ENCODE results near the gene GLI2.

Gene GLI2

GRCh38 chr2:120764991-120765677, 29.5 kb downstream of the GLI2 start:
- Mint-ChIP-seq H3K27ac (no peak overlapping the region), H3K4me3 (no peak overlapping the region), H3K4me1 (no peaks in the 10 kb centered on the region), H3K9me3 (no peaks in the 10 kb centered on the region), H3K36me3 (no peaks in the 10 kb centered on the region), H3K27me3 (peaks cover 19% of the 10 kb centered on the region)
- ATAC-seq, result no peak

- Mint-ChIP-seq H3K27ac (no peak overlapping the region), H3K4me1 (no peaks in the 10 kb centered on the region), H3K27me3 (peaks cover 15% of the 10 kb centered on the region), H3K4me3 (no peak overlapping the region), H3K9me3 (no peaks in the 10 kb centered on the region), H3K36me3 (no peaks in the 10 kb centered on the region)
- ATAC-seq, result no peak
These were observed 30.2 kb downstream of the GLI2 start for GRCh38 chr2:120765678-120766469.

DNA sequence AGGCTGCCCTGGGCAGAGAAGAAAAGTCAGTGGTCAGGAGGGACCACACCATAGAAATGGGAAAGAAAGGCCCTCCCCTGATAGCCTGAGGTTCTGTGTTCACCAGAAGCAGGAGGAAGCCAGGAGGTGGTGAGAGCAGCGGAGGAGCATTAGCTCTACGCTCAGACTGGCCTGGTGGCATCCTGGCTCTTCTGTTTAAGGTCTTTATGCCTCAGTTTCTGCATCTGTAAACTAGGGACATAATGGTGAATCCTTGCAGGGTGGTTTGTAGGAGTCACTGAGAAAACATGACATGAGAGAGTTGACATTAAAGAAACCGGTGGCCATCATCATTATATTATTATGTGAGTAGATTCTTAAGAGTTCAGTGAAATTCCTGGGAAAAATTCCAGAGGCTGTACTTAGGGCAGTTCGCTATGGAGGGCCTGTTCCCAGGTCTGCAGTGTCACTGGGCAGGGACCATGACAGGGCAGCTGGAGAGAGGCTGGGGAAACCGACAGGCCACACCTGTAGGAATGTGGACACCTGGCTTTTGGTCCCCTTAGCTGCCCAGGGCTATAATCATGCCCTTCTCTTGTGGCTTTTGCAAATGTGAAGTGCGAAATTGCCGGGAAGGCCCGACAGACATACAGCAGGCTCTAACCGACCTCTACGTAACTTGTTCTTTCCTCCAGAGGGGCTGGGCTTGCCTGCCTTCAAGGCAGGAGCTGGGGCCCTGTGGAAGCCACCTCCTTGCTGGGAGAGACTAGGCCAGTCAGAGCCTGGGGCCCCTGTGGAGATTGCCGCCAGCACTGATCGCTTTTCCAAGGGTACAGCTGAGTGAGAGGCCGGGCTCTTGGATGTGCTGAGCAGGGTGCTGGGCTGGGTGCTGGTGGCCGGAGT, 31.0 kb downstream of the GLI2 start:
- Mint-ChIP-seq H3K4me3 (no peak overlapping the region), H3K9me3 (no peaks in the 10 kb centered on the region), H3K4me1 (no peaks in the 10 kb centered on the region), H3K36me3 (no peaks in the 10 kb centered on the region), H3K27me3 (peaks cover 6% of the 10 kb centered on the region), H3K27ac (no peak overlapping the region)
- no peak for ATAC-seq

- Mint-ChIP-seq H3K27ac (no peak overlapping the region), H3K9me3 (no peaks in the 10 kb centered on the region), H3K4me3 (no peak overlapping the region), H3K4me1 (no peaks in the 10 kb centered on the region), H3K27me3 (no peaks in the 10 kb centered on the region), H3K36me3 (no peaks in the 10 kb centered on the region)
- no peak for ATAC-seq
These were observed 31.9 kb downstream of the GLI2 start for GRCh38 chr2:120767486-120768005.

- Mint-ChIP-seq H3K27me3 (no peaks in the 10 kb centered on the region), H3K36me3 (no peaks in the 10 kb centered on the region), H3K4me1 (no peaks in the 10 kb centered on the region), H3K27ac (no peak overlapping the region), H3K9me3 (no peaks in the 10 kb centered on the region), H3K4me3 (no peak overlapping the region)
- ATAC-seq, result no peak
These were observed 32.7 kb downstream of the GLI2 start for GRCh38 chr2:120768112-120769048.

- Mint-ChIP-seq H3K4me3 (no peak overlapping the region), H3K27me3 (no peaks in the 10 kb centered on the region), H3K4me1 (no peaks in the 10 kb centered on the region), H3K36me3 (no peaks in the 10 kb centered on the region), H3K9me3 (no peaks in the 10 kb centered on the region), H3K27ac (no peak overlapping the region)
- no peak for ATAC-seq
These were observed 33.6 kb downstream of the GLI2 start for GRCh38 chr2:120769076-120769786.

GRCh38 chr2:120769787-120770120, 34.1 kb downstream of the GLI2 start:
- no peak for ATAC-seq
- H3K4me3 Mint-ChIP-seq, result no peak overlapping the region
- H3K4me1 Mint-ChIP-seq, result no peaks in the 10 kb centered on the region
- H3K9me3 Mint-ChIP-seq, result no peaks in the 10 kb centered on the region
- no peak overlapping the region for H3K27ac Mint-ChIP-seq
- no peaks in the 10 kb centered on the region for H3K36me3 Mint-ChIP-seq
- H3K27me3 Mint-ChIP-seq, result no peaks in the 10 kb centered on the region

DNA sequence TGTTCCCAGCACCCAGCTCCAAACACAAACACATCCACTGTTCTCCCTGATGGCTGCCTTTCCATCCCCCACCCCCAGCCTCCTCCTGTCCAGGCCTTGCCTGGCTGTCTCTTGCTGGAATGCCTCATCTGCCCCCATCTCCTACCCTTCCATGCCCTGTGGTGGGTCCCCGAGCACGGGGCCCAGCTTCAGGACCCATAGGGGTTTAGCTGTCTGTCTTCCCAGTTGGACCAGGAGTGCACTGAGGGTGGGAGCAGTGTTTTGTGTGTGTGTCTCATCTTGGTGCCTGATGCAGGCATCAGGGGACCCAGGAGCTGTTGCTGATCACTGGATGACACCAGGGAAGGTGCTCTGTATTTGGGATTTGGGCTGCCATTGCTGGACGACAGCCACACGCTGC, 34.5 kb downstream of the GLI2 start:
- Mint-ChIP-seq H3K36me3 (no peaks in the 10 kb centered on the region), H3K4me1 (no peaks in the 10 kb centered on the region), H3K27ac (no peak overlapping the region), H3K27me3 (no peaks in the 10 kb centered on the region), H3K4me3 (no peak overlapping the region), H3K9me3 (no peaks in the 10 kb centered on the region)
- no peak for ATAC-seq

GRCh38 chr2:120770641-120771040, 35.0 kb downstream of the GLI2 start:
- Mint-ChIP-seq H3K9me3 (no peaks in the 10 kb centered on the region), H3K27me3 (no peaks in the 10 kb centered on the region), H3K4me1 (no peaks in the 10 kb centered on the region), H3K4me3 (no peak overlapping the region), H3K27ac (no peak overlapping the region), H3K36me3 (no peaks in the 10 kb centered on the region)
- no peak for ATAC-seq

GRCh38 chr2:120771111-120771780, 35.6 kb downstream of the GLI2 start:
- Mint-ChIP-seq H3K27me3 (no peaks in the 10 kb centered on the region), H3K4me1 (no peaks in the 10 kb centered on the region), H3K4me3 (no peak overlapping the region), H3K36me3 (no peaks in the 10 kb centered on the region), H3K27ac (no peak overlapping the region), H3K9me3 (no peaks in the 10 kb centered on the region)
- ATAC-seq, result no peak

- H3K27me3 Mint-ChIP-seq, result no peaks in the 10 kb centered on the region
- no peaks in the 10 kb centered on the region for H3K36me3 Mint-ChIP-seq
- H3K9me3 Mint-ChIP-seq, result no peaks in the 10 kb centered on the region
- ATAC-seq, result no peak
- no peak overlapping the region for H3K4me3 Mint-ChIP-seq
- H3K27ac Mint-ChIP-seq, result no peak overlapping the region
- H3K4me1 Mint-ChIP-seq, result no peaks in the 10 kb centered on the region
These were observed 36.1 kb downstream of the GLI2 start for GRCh38 chr2:120771781-120772208.

- H3K4me3 Mint-ChIP-seq, result no peak overlapping the region
- H3K27ac Mint-ChIP-seq, result no peak overlapping the region
- no peak for ATAC-seq
- H3K9me3 Mint-ChIP-seq, result no peaks in the 10 kb centered on the region
- no peaks in the 10 kb centered on the region for H3K27me3 Mint-ChIP-seq
- no peaks in the 10 kb centered on the region for H3K36me3 Mint-ChIP-seq
- no peaks in the 10 kb centered on the region for H3K4me1 Mint-ChIP-seq
These were observed 36.6 kb downstream of the GLI2 start for GRCh38 chr2:120772261-120772660.

DNA sequence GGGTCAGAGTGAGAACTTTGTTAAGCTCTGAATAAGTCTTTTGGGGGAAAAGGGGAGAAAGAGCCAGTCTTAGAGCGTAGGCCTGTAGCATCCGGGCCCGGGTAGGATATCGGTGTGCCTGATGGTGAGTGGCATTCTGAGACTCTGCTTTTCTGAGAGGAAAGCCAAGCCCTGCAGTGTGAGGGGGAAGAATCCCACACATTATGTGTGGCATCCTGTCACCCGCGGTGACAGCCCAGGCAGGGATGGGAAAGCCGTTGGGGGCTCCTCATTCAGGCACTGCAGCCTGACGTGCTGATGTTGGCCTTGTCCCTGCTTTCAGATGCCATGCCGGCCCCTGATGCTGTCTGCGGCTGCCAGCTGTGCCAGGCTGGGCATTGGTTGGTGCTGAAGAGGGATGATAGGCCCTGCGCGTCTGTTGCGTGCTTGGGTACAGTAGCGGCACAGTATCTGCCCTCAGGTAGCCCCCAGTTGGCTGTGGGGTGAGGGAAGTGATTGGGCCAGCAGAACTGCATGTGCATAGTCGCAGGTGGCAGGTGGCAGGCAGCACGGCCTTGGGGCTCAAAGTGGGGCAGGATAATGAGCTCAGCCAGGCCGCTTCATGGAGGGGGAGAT, 37.6 kb downstream of the GLI2 start:
- Mint-ChIP-seq H3K9me3 (no peaks in the 10 kb centered on the region), H3K4me1 (no peaks in the 10 kb centered on the region), H3K27me3 (no peaks in the 10 kb centered on the region), H3K4me3 (no peak overlapping the region), H3K27ac (no peak overlapping the region), H3K36me3 (no peaks in the 10 kb centered on the region)
- no peak for ATAC-seq
